HCT116 (cell line): ENCODE measurements around the gene HOXA1. TPM values are rescaled to one million over a fixed set of nuclear protein-coding genes. Genes with fewer than 3 reads are reported as not detected.

Source experiments
- ATAC-seq: fragments of 200-7000 bp; cut with Tn5 transposase; 2 replicates; pipeline ENCODE4 v1.9.1; 2020; ENCODE audit warnings: mild to moderate bottlenecking, moderate library complexity
- BruUV-seq: library from RNA; stranded (reverse); fragments of 400-500 nt; replicated peaks from 2 replicates; lab custom pipeline; 2021; lab: Mats Ljungman, UMichigan
- CTCF ChIA-PET: fragments of 300-600 bp; sonication (Branson Sonifier 250); formaldehyde crosslinking; loops from one replicate; lab custom pipeline; 2021; ENCODE audit warnings: antibody characterized with exemption; lab: Charles Lee
- POLR2A ChIA-PET: fragments of 300-600, 350-600 bp; sonication (Branson Sonifier 250); formaldehyde crosslinking; loops from one replicate; lab custom pipeline; 2021; ENCODE audit warnings: antibody characterized with exemption; lab: Charles Lee
- RAD21 ChIA-PET, 2 experiments: fragments of 300-600 bp; sonication (Branson Sonifier 250); formaldehyde crosslinking; loops; one replicate each; lab custom pipeline; 2023; ENCODE audit warnings: low total read pairs in 2 of 2; ENCODE audit not compliant: uncharacterized antibody in 2 of 2, unreplicated experiment in 2 of 2, low non-redundant PET in 1 of 2; lab: Charles Lee
- DNase-seq: peaks from one replicate; pipeline ENCODE4 v3.0.0-alpha.2; 2010; ENCODE audit warnings: low read depth, low spot score
- H2AFZ ChIP-seq: fragments of 200-600 bp; shearing (Covaris generic), sonication (generic); 2 replicates; pipeline ENCODE4 v1.6.1; 2017; ENCODE audit warnings: low read depth, mixed run types, mixed read lengths, antibody characterized with exemption, low read length; ENCODE audit not compliant: poor library complexity, severe bottlenecking
- H3K27ac ChIP-seq: 2 replicates; pipeline ENCODE4 v1.5.1; 2012; ENCODE audit warnings: low read depth, low read length
- H3K27me3 ChIP-seq: fragments of 200-600 bp; sonication (generic); 2 replicates; pipeline ENCODE4 v1.6.1; 2016; ENCODE audit warnings: mixed run types, low read length, mixed read lengths; ENCODE audit not compliant: insufficient read depth
- H3K36me3 ChIP-seq, 2 experiments: fragments of 200-500 bp in 1 of 2; fragments of 200-600 bp in 1 of 2; sonication (Bioruptor generic) in 1 of 2; sonication (generic) in 1 of 2; 2 replicates each; pipeline versions ENCODE4 v1.5.1 to v1.6.1; 2014 to 2016; ENCODE audit warnings: low read length in 2 of 2, inconsistent platforms in 1 of 2, mixed read lengths in 1 of 2, mixed run types in 1 of 2; ENCODE audit not compliant: insufficient read depth in 2 of 2, control insufficient read depth in 1 of 2
- H3K4me1 ChIP-seq, 2 experiments: fragments of 200-600 bp in 1 of 2; sonication (generic) in 1 of 2; 2 replicates each; pipeline versions ENCODE4 v1.5.1 to v1.6.1; 2012 to 2017; ENCODE audit warnings: low read length in 2 of 2, inconsistent platforms in 1 of 2, mild to moderate bottlenecking in 1 of 2, mixed read lengths in 1 of 2, mixed run types in 1 of 2, moderate library complexity in 1 of 2; ENCODE audit not compliant: insufficient read depth in 2 of 2, control insufficient read depth in 1 of 2
- H3K4me2 ChIP-seq: fragments of 200-600 bp; sonication (generic); 2 replicates; pipeline ENCODE4 v1.6.1; 2017; ENCODE audit warnings: mixed run types, low read length, mixed read lengths
- H3K4me3 ChIP-seq, 2 experiments: fragments of 200-600 bp in 1 of 2; sonication (generic) in 1 of 2; replicated peaks in 1 of 2; 2 replicates each; pipeline ENCODE4 v1.5.1; 2011 to 2016; ENCODE audit warnings: low read length in 2 of 2, control low read depth in 1 of 2, low read depth in 1 of 2, mild to moderate bottlenecking in 1 of 2, mixed read lengths in 1 of 2, mixed run types in 1 of 2
- H3K79me2 ChIP-seq: fragments of 200-600 bp; sonication (generic); 2 replicates; pipeline ENCODE4 v1.6.1; 2017; ENCODE audit warnings: mild to moderate bottlenecking, mixed run types, low read length, moderate library complexity, mixed read lengths; ENCODE audit not compliant: insufficient read depth
- H3K9ac ChIP-seq: fragments of 200-600 bp; sonication (generic); 2 replicates; pipeline ENCODE4 v1.6.1; 2016; ENCODE audit warnings: low read length, mixed read lengths
- H3K9me2 ChIP-seq: fragments of 200-600 bp; sonication (generic), shearing (Covaris generic); 2 replicates; pipeline ENCODE4 v1.6.1; 2017; ENCODE audit warnings: mixed run types, mild to moderate bottlenecking, moderate library complexity; ENCODE audit not compliant: insufficient read depth
- H3K9me3 ChIP-seq, 2 experiments: fragments of 200-500 bp in 1 of 2; fragments of 200-600 bp in 1 of 2; sonication (Bioruptor generic) in 1 of 2; sonication (generic) in 1 of 2; 2 replicates each; pipeline ENCODE4 v1.6.1; 2014 to 2017; ENCODE audit warnings: low read length in 2 of 2, mixed read lengths in 2 of 2, inconsistent platforms in 1 of 2, low read depth in 1 of 2, mild to moderate bottlenecking in 1 of 2, mixed run types in 1 of 2, moderate library complexity in 1 of 2; ENCODE audit not compliant: control insufficient read depth in 1 of 2, insufficient read depth in 1 of 2
- H4K20me1 ChIP-seq: fragments of 200-600 bp; sonication (generic), shearing (Covaris generic); 2 replicates; pipeline ENCODE4 v1.6.1; 2017; ENCODE audit warnings: mixed run types, mild to moderate bottlenecking, moderate library complexity; ENCODE audit not compliant: insufficient read depth
- CEBPB ChIP-seq: IDR thresholded peaks from 2 replicates; pipeline ENCODE4 v1.6.1; 2012; ENCODE audit warnings: low read depth
- EGR1 ChIP-seq: IDR thresholded peaks from 2 replicates; pipeline ENCODE4 v1.6.1; 2012; ENCODE audit warnings: low read depth
- ELF1 ChIP-seq: IDR thresholded peaks from 2 replicates; pipeline ENCODE4 v1.6.1; 2012; ENCODE audit warnings: low read depth, borderline replicate concordance
- EZH2 ChIP-seq: fragments of 200-600 bp; sonication (generic); IDR thresholded peaks from 2 replicates; pipeline ENCODE4 v1.6.1; 2017; ENCODE audit warnings: antibody characterized with exemption, mixed run types
- FOSL1 ChIP-seq: IDR thresholded peaks from 2 replicates; pipeline ENCODE4 v1.6.1; 2012; ENCODE audit warnings: low read depth
- JUND ChIP-seq: IDR thresholded peaks from 2 replicates; pipeline ENCODE4 v1.6.1; 2012
- POLR2A ChIP-seq: IDR thresholded peaks from 2 replicates; pipeline ENCODE4 v1.7.0; 2011; ENCODE audit warnings: borderline replicate concordance; ENCODE audit not compliant: insufficient read depth, insufficient read length; ENCODE audit errors: extremely low read depth
- RAD21 ChIP-seq: IDR thresholded peaks from 2 replicates; pipeline ENCODE4 v1.6.1; 2012; ENCODE audit warnings: low read depth, mild to moderate bottlenecking
- REST ChIP-seq: IDR thresholded peaks from 2 replicates; pipeline ENCODE4 v1.6.1; 2012; ENCODE audit warnings: low read depth
- SIN3A ChIP-seq: IDR thresholded peaks from 2 replicates; pipeline ENCODE4 v1.6.1; 2012; ENCODE audit warnings: low read depth
- SRF ChIP-seq: IDR thresholded peaks from 2 replicates; pipeline ENCODE4 v1.6.1; 2012; ENCODE audit warnings: low read depth
- TCF7L2 ChIP-seq: IDR thresholded peaks from 2 replicates; pipeline ENCODE4 v1.7.0; 2011; ENCODE audit warnings: borderline replicate concordance, inconsistent platforms; ENCODE audit not compliant: insufficient read depth, insufficient read length; ENCODE audit errors: extremely low read depth
- YY1 ChIP-seq: IDR thresholded peaks from 2 replicates; pipeline ENCODE4 v1.6.1; 2011; ENCODE audit warnings: low read length, low read depth, moderate library complexity, mild to moderate bottlenecking; ENCODE audit not compliant: insufficient replicate concordance; ENCODE audit errors: extremely low read depth
- ZBTB33 ChIP-seq: IDR thresholded peaks from 2 replicates; pipeline ENCODE4 v1.6.1; 2011; ENCODE audit warnings: mild to moderate bottlenecking, low read length, moderate library complexity; ENCODE audit not compliant: insufficient replicate concordance; ENCODE audit errors: extremely low read depth
- ZFX ChIP-seq: fragments of 450-650 bp; IDR thresholded peaks from 2 replicates; pipeline ENCODE4 v1.6.1; 2017
- ZNF274 ChIP-seq: fragments of 200-500 bp; sonication (Bioruptor generic); IDR thresholded peaks from 2 replicates; pipeline ENCODE4 v1.6.1; 2014; ENCODE audit warnings: mild to moderate bottlenecking, low read depth, low read length, inconsistent platforms
- intact Hi-C: fragments of 100-400 bp; cut with micrococcal nuclease; formaldehyde crosslinking; loops from 2 replicates; pipeline ENCODE4 v1.10.0; 2022
- total RNA-seq: library from RNA; stranded (reverse); gene quantifications from one replicate; pipeline ENCODE4 v1.2.1, GENCODE V29; 2021; ENCODE audit not compliant: unreplicated experiment
- TF ChIP-seq, protein P1 (sequence below): IDR thresholded peaks from 2 replicates; pipeline ENCODE4 v1.6.1; 2012
- TF ChIP-seq, protein P2 (sequence below), 3 experiments: fragments of 200-600 bp in 1 of 3; sonication (generic) in 1 of 3; IDR thresholded peaks in 2 of 3; conservative IDR thresholded peaks in 1 of 3; 2 replicates each; pipeline ENCODE4 v1.5.1; 2012 to 2017; ENCODE audit warnings: low read depth in 2 of 3, low read length in 2 of 3, antibody characterized with exemption in 1 of 3, borderline replicate concordance in 1 of 3, control low read depth in 1 of 3, mild to moderate bottlenecking in 1 of 3, mixed read lengths in 1 of 3, mixed run types in 1 of 3, moderate library complexity in 1 of 3; ENCODE audit not compliant: insufficient read depth in 1 of 3
- TF ChIP-seq, protein P3 (sequence below): IDR thresholded peaks from 2 replicates; pipeline ENCODE4 v1.6.1; 2012

Gene HOXA1
- total RNA-seq, 1 experiment from 2014 or later: 2.8 TPM

DNA sequence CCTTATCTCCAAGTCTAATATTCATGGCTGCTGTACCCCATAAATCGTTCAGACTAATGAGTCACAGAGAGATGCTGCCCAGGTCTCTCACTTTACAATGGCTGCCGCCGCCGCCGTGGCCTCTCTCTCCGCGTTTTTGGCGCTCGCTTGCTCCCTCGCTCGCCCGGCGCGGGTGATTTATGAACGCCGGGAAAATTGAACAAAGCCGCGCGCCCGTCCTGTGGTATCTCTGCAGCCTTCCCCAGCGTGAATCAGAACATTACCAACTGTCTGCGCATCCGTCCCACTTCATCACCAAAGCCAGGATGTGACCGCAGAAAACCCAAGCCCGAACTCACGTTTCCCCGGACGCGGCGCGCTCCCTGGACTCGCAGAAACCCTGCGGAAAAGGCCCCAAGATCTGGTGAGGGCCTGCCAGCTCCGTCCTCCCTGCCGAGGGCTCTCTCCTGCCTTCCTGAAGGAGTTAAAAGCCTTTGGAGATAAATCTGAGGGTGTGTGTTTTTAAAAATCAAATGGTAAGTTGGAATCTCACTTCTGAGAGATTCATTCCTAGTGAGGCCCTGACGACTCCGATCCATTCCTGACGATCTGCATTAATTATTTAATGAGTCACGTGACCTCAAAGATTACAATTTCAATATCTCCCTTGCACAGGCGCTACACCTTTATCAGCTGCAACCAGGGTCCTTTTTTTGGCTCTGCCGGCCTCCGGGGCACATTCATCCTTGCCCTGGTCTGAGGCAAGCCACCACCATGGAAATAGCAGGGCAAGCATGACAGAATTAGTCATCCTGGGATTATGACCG lies 28.5 kb upstream of the HOXA1 start:
- H3K79me2 ChIP-seq: no peaks in the 10 kb centered on the region
- H3K27me3 ChIP-seq: peaks cover 34% of the 10 kb centered on the region
- peak overlapping the region; percentile 27 to 37 for H3K4me3 ChIP-seq
- no TSS peak for BruUV-seq
- ChIA-PET POLR2A (no interaction called here), CTCF (no interaction called here), RAD21 (no interaction called here)
- no peaks in the 10 kb centered on the region for H3K36me3 ChIP-seq
- ATAC-seq: peak; percentile 84
- intact Hi-C loops: no loop called here
- no peaks in the 10 kb centered on the region for H3K9me2 ChIP-seq
- H3K9ac ChIP-seq: peak overlapping the region; percentile 52
- peak overlapping the region; percentile 70 for H2AFZ ChIP-seq
- peak; percentile 66 for DNase-seq
- no peaks in the 10 kb centered on the region for H4K20me1 ChIP-seq
- H3K4me2 ChIP-seq: peak overlapping the region; percentile 76
- H3K27ac ChIP-seq: peak overlapping the region; percentile 60
- no peaks in the 10 kb centered on the region for H3K9me3 ChIP-seq
- H3K4me1 ChIP-seq: peaks cover 31 to 75% of the 10 kb centered on the region in 2 experiments
- TF ChIP-seq ELF1 (no peak), REST (no peak), EGR1 (no peak), YY1 (peak; percentile 70), TCF7L2 (peak; percentile 81), JUND (peak; percentile 54), EZH2 (no peak), ZBTB33 (no peak), CEBPB (peak; percentile 9; the same call in 1 of the 2 replicates), RAD21 (peak; percentile 24), FOSL1 (peak; percentile 58), SIN3A (peak; percentile 77), ZNF274 (no peak), SRF (no peak), POLR2A (no peak), ZFX (peak; percentile 48; the same call in 1 of the 2 replicates)
- TF ChIP-seq, protein P1, sequence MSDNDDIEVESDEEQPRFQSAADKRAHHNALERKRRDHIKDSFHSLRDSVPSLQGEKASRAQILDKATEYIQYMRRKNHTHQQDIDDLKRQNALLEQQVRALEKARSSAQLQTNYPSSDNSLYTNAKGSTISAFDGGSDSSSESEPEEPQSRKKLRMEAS: peak; percentile 76
- TF ChIP-seq, protein P2, sequence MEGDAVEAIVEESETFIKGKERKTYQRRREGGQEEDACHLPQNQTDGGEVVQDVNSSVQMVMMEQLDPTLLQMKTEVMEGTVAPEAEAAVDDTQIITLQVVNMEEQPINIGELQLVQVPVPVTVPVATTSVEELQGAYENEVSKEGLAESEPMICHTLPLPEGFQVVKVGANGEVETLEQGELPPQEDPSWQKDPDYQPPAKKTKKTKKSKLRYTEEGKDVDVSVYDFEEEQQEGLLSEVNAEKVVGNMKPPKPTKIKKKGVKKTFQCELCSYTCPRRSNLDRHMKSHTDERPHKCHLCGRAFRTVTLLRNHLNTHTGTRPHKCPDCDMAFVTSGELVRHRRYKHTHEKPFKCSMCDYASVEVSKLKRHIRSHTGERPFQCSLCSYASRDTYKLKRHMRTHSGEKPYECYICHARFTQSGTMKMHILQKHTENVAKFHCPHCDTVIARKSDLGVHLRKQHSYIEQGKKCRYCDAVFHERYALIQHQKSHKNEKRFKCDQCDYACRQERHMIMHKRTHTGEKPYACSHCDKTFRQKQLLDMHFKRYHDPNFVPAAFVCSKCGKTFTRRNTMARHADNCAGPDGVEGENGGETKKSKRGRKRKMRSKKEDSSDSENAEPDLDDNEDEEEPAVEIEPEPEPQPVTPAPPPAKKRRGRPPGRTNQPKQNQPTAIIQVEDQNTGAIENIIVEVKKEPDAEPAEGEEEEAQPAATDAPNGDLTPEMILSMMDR (IDR thresholded peaks at IDR 0.05 in 2 of 3, conservative IDR thresholded peaks at IDR 0.05 in 1 of 3; ENCODE audit: borderline replicate concordance in 1 of 3, insufficient read depth in 1 of 3, low read depth in 2 of 3, low read length in 2 of 3): no peak
- TF ChIP-seq, protein P3, sequence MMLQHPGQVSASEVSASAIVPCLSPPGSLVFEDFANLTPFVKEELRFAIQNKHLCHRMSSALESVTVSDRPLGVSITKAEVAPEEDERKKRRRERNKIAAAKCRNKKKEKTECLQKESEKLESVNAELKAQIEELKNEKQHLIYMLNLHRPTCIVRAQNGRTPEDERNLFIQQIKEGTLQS: no peak
